ENCODE data around the gene LHPP.

- no peak for TF ChIP-seq POLR2A (IDR thresholded peaks at IDR 0.05)
- no peak for TF ChIP-seq CTCF (IDR thresholded peaks at IDR 0.05 in 8 of 11, conservative IDR thresholded peaks at IDR 0.05 in 3 of 11)
- TF ChIP-seq POLR2AphosphoS5 (IDR thresholded peaks at IDR 0.05), result no peak
Observed at GRCh38 chr10:124486635-124487034, 25.0 kb downstream of the LHPP start.

All from spleen (tissue), 7 donors.